HG03432 (cell line): ENCODE data around the gene MAL.
"Not testable (repeated sequence)": the region's sequence is repeated elsewhere in the genome, so short reads cannot be mapped to it uniquely, and the experiment has no call there.

ENCODE experiments used
- ATAC-seq: cut with Tn5 transposase; IDR thresholded peaks from one replicate; pipeline ENCODE4 v1.9.1; 2021; ENCODE audit warnings: mild to moderate bottlenecking, moderate library complexity; ENCODE audit not compliant: unreplicated experiment

The MAL gene

DNA sequence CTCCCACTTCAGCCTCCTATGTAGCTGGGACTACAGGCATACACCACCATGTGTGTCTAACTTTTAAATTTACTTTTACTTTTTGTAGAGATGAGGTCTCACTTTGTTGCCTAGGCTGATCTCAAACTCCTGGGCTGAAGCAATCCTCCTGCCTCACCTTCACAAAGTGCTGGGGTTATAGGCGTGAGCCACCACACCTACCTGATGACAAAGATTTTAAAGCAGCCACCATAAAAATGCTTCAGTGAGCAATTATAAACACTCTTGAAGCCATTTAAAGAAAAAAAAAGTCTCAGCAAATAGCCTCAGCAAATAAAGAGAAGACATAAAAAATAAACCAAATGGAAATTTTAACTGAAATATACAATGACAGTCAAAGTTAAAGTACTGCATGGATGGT, 60.5 kb downstream of the MAL start:
- ATAC-seq = no peak

GRCh38 chr2:95087379-95087778, 61.9 kb downstream of the MAL start:
- ATAC-seq = no peak

- ATAC-seq = no peak
Observed at GRCh38 chr2:95091885-95092555, 66.5 kb downstream of the MAL start.

- not testable (repeated sequence) for ATAC-seq
Observed at GRCh38 chr2:95098273-95098672, 72.8 kb downstream of the MAL start.

GRCh38 chr2:95099910-95100309, 74.4 kb downstream of the MAL start:
- no peak for ATAC-seq
